Measurements from ENCODE around the gene RDH13.

- TF ChIP-seq CTCF (IDR thresholded peaks at IDR 0.05) (no peak), ZFX (IDR thresholded peaks at IDR 0.05; ENCODE audit: borderline replicate concordance) (no peak)
Observed at GRCh38 chr19:55042344-55042678, 20.6 kb downstream of the RDH13 start.
